T-helper 1 cell treated with Interleukin-12 subunit alpha and Interleukin-12 subunit beta and Interleukin-4 antibody, amounts not matched to agents 30 ng/mL and 1 ng/mL, for 36 hours (primary cell): Measurements from ENCODE around the gene VPS4B. TPM values are rescaled to one million over a fixed set of nuclear protein-coding genes. Genes with fewer than 3 reads are reported as not detected.

Experiments
- intact Hi-C: fragments of 100-400 bp; cut with micrococcal nuclease; formaldehyde crosslinking; loops from one replicate; pipeline ENCODE4 v1.15.1; 2024
- total RNA-seq: library from RNA; stranded (reverse); gene quantifications from 2 replicates; pipeline ENCODE4 v1.2.3, GENCODE V29; 2022

Gene VPS4B
- total RNA-seq, 1 donor from 2014 or later, result 86.6 TPM

DNA sequence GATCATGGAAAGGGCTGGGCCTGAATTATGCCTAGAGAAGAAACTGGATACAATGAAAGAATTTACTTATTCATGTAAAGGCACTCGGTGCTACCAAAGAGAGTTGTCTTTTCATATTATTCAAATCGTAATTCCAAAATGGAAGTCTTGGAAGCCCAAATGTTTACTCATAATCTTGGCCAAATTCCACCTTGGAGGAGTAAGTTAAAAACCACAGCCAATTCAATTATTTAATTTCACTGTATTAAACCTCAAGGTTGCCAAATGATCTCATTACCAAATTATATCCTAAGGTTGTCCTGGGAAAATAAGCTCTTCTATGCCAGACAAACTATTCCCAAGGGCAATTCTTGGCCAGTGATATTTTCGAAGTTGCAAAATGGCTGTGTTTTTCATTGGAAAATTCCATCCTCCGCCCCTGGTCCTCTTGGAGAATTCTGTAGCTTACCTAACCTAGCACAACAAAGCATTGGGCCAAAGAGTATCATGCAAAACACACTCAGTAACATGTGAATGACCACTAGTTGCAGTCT, 11.1 kb upstream of the VPS4B start:
- intact Hi-C loops, result no loop called here

GRCh38 chr18:63431180-63431579, 8.9 kb upstream of the VPS4B start:
- intact Hi-C loops, result no loop called here

GRCh38 chr18:63430526-63430925, 8.2 kb upstream of the VPS4B start:
- intact Hi-C loops, result no loop called here

DNA sequence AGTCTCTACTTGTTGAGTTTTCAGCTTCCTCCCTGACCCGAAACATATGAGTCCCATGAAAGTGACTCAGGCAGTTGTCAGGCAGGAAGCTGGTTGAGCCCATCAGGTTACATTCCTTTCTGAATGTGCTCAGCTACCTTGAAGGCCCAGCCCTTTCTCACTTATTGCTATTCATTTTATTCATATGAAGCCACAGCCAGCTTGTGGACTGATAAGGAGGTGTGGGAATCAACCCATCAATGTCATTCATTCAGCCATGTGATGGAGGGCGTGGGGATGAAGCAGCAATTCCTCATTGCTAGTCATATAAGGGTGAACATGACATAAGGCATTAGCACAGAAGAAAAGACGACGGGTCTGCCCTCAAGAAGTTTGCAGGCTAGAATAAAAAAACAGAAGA, 5.3 kb upstream of the VPS4B start:
- intact Hi-C loops, result no loop called here

GRCh38 chr18:63422864-63423304, 608 bp upstream of the VPS4B start:
- intact Hi-C loops, result loop anchor here (1.0 to 5.0 kb wide), 20 partner anchors 12 to 1236 kb away; partner anchors contain the start of genes KDSR, PHLPP1, PIGN and RELCH

GRCh38 chr18:63421514-63421913, 762 bp downstream of the VPS4B start:
- intact Hi-C loops, result loop anchor here (5.0 kb wide), 3 partner anchors 404 to 914 kb away; no protein-coding TSS in a partner anchor

- intact Hi-C loops, result no loop called here
These were observed 9.3 kb downstream of the VPS4B start for GRCh38 chr18:63412953-63413352.

- intact Hi-C loops, result loop anchor here (1.0 kb wide), 1 partner anchor 12 kb away; the partner anchor contains the start of gene VPS4B
These were observed 11.5 kb downstream of the VPS4B start for GRCh38 chr18:63410792-63411191.

GRCh38 chr18:63409301-63409700, 13.0 kb downstream of the VPS4B start:
- intact Hi-C loops, result loop anchor here (1.0 to 2.0 kb wide), 2 partner anchors 9 to 30 kb away; no protein-coding TSS in a partner anchor

- intact Hi-C loops, result loop anchor here (2.0 kb wide), 1 partner anchor 29 kb away; no protein-coding TSS in a partner anchor
These were observed 14.5 kb downstream of the VPS4B start for GRCh38 chr18:63407734-63408133.

- intact Hi-C loops, result no loop called here
These were observed 16.3 kb downstream of the VPS4B start for GRCh38 chr18:63405986-63406385.

DNA sequence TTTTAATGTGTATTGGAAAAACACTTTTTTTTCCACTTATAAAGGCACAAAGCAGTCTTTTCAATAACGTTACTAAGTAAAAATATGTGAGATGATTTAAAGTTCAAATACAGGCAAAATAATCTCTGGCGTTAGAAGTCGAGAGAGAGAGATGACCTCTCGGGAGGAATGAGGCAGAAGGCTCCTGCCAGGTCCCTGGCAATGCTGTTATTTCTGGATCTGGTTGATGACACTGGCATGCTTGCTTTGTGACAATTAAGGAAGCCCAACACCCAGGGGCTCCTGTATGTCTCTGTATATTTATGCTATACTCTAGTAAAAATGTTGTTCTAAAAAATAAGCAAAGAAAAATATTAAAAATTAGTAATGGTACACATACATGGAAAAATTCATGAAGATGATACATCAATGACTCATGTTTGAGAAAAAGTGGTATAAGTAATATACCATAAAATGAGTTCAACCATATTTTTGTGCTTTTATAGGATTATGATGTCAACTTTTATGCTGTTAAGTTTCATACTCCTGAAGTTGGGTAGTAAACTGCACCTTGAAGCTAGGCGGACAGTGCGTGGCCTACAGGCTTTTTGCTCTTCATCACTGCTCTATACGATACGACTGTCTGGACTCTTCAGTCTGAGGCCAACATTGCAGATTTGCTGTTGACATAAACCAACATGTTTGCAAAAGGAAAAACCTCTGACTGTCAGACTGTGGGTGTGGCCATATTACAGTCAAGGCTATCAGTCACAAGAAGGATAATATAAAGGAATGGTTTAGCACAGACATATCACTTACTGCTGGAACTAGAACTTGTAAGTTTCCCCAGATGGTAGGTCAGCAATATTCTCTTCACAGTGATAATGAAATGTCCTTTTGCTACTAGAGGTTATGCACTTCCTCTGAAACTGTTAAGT, 19.8 kb downstream of the VPS4B start:
- intact Hi-C loops, result no loop called here

DNA sequence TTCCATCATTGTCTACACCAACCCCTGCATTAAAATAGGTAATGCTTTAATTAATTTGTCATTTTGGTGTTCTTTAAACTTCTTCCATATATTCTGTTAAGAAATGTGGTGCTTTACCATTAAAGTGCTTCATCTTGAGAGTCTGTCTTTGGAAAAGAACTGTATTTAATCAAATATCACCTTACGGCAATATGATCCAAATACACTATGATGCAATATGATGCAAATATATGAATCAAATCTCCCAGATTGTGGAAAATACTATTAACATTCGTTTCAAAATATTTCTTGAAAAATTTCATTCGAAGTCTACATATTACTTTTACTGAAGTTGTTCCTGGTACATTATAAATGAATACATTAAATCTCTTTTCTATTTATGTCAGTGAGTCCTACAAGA, 23.0 kb downstream of the VPS4B start:
- intact Hi-C loops, result no loop called here

DNA sequence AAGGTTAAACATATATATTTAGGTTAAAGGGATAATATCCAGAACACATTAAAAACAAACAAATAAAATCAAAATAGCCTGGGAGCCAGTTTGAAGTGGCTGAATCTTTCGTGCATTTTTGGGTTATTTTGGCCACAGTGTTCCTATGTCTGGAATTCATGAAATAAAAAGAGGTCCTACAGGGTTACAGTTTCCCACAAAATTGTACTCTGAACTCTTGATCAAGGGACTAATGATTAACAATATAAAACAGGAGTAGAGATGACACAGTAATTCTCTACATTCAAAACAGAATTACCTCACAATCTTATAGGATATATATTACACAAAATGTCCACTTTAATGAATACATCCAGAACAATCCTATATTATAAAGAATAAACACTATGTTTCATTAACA, 24.9 kb downstream of the VPS4B start:
- intact Hi-C loops, result no loop called here

DNA sequence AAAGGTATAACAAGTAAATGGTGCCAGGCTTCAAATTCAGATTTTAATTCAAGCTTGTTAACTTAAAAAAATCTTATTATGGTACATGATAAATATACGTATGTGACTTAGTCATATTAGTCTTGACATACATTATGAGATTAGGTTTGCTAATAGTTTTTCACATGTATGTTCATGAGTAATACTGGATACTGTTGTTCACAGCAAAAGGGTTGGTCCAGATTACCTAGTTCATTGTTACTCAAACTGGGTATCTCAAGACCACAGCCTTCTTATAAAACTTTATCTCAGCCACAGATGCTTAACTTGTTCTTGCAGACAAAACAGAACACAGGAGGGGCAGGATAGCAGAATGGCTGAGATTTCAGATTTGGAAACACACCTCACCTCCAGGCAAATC, 26.8 kb downstream of the VPS4B start:
- intact Hi-C loops, result no loop called here

DNA sequence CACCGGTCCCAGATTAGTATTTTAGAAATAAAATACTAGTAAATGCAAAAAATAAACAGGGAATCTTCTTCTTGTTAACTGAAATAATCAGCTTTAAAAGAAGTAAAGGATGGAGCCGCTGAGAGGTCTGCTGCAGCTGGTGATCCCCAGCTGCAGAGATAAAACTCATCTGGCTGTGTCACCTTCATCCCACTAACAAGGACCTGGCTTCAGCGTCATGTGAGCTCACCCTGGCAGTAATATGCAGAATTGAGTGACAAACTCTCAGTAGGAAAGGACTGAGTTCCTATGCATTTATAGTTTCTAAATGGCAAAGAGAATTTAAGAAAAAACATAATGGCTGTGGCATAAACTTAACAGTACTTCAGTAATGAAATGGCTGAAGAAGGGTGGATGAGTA, 27.3 kb downstream of the VPS4B start:
- intact Hi-C loops, result no loop called here

DNA sequence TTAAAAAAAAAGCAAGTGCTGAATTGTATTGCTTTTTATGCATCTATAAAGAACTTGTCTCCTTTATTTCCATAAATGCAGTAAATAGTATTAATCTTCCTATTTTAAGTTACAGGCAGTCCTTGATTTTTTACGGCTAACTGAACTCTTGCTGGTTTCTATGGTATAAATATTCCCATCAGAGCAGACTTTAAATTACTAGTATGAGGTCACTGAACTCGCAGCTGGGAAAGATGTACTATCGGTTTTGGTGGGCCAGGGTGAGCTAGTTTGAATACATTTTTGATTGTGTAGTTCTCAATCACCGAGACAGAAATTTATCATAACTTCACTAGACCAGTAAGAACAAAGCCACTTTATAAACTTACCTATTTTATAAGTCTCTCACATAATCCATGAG, 34.4 kb downstream of the VPS4B start:
- intact Hi-C loops, result no loop called here

DNA sequence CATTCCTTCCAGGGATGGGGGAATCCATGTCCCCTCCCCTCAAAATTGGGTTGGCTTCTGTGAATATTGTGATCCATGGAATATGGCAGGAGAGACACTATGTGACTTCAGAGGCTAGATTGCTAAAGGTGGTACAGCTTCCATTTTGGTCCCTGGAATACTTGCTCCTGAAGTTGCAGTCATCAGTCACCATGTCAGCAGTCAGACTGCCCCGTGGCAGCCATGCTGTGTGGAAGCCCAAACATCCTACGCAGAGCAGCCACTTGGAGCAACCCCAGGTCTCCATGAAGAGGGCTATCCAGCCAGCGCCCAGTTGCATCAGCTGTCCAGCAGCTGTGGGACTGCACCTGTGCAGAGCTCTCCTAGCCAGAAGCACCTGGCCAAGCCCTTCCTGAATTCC, 39.4 kb downstream of the VPS4B start:
- intact Hi-C loops, result no loop called here

GRCh38 chr18:63379639-63379962, 42.7 kb downstream of the VPS4B start:
- intact Hi-C loops, result loop anchor here (1.0 to 2.0 kb wide), 5 partner anchors 12 to 218 kb away; partner anchors contain the start of genes KDSR and VPS4B

DNA sequence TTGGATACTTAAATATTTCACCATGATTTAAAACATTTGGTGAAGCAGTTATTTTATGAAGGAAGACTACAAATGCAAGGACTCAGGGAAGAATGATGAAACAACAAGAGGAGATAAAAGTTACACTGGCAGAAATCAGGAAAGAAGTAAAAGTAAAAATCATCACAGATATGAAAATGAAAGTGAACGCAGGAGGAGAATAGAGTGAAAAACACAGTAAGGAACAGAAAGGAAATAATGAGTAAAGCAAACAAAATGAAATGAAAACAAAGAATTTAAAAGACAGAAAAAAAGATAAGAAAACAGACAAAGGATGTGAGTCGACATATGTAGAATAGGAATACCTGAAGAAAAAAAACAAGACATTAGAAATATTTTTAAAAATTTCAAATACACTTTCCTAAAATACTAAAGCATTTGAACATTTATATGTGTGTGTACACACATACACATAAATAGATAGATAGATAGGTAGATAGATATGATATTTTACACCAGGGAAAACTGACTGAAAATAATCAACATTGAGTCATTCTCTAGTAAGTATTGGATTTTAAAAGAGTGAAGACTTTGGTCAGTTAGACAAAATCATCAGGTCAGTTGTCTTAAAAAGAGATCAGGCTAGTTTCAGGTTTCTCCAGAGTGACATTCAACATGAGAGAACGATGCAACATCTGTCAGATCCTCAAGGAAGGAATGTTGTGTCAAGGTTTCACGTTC, 43.2 kb downstream of the VPS4B start:
- intact Hi-C loops, result loop anchor here (1.0 to 2.0 kb wide), 5 partner anchors 12 to 218 kb away; partner anchors contain the start of genes KDSR and VPS4B

DNA sequence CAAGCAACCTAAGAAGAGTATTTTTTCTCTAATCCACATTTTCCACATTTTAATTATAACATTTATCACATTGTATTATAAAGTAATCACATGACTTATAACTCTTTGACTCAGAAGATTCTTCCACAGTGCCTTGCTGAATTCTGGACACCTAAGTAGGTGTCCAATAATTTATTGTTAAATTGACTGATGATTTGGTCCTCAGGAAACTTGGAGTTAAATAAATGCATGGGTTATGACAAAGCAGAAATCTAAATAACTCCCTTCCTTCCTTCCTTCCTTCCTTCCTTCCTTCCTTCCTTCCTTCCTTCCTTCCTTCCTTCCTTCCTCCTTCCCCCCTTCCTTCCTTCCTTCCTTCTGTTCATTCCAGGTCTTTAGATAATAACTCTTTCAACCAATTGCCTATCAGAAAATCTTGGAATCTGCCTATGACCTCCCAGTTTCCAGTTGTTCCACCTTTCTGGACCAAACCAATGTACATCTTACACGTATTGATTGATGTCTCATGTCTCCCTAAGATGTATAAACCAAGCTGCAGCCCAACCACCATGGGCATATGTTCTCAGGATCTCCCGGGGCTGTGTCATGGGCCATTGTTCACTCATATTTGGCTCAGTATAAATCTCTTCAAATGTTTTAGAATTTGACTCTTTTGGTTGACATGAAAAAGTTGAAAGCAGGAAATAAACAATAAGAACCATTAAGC, 44.8 kb downstream of the VPS4B start:
- intact Hi-C loops, result no loop called here
